ENCODE measurements around the gene ACVR1C.

Gene ACVR1C

GRCh38 chr2:157497638-157498314 lies 130.9 kb downstream of the ACVR1C start:
- no peak for DNase-seq (ENCODE audit: low spot score)

- DNase-seq (ENCODE audit: low spot score) = no peak
Observed at GRCh38 chr2:157492189-157492773, 136.4 kb downstream of the ACVR1C start.

GRCh38 chr2:157489983-157490382 lies 138.7 kb downstream of the ACVR1C start:
- DNase-seq (ENCODE audit: low spot score) = no peak

GRCh38 chr2:157488877-157489276 lies 139.8 kb downstream of the ACVR1C start:
- no peak for DNase-seq (ENCODE audit: low spot score)

- no peak for DNase-seq (ENCODE audit: low spot score)
Observed at GRCh38 chr2:157487747-157488146, 140.9 kb downstream of the ACVR1C start.

GRCh38 chr2:157487271-157487610 lies 141.4 kb downstream of the ACVR1C start:
- no peak for DNase-seq (ENCODE audit: low spot score)

GRCh38 chr2:157486596-157487270 lies 141.9 kb downstream of the ACVR1C start:
- DNase-seq (ENCODE audit: low spot score) = no peak

- no peak for DNase-seq (ENCODE audit: low spot score)
Observed at GRCh38 chr2:157480182-157480961, 148.3 kb downstream of the ACVR1C start.

GRCh38 chr2:157479081-157480027 lies 149.3 kb downstream of the ACVR1C start:
- DNase-seq (ENCODE audit: low spot score) = no peak

- DNase-seq (ENCODE audit: low spot score) = no peak
Observed at GRCh38 chr2:157477919-157478318, 150.7 kb downstream of the ACVR1C start.

GRCh38 chr2:157476953-157477709 lies 151.5 kb downstream of the ACVR1C start:
- no peak for DNase-seq (ENCODE audit: low spot score)
